H1 (cell line): ENCODE measurements around the gene IPO11. TPM values are rescaled to one million over a fixed set of nuclear protein-coding genes. Genes with fewer than 3 reads are reported as not detected.

Source experiments
- CTCF ChIA-PET: fragments of 300-600 bp; sonication (Branson Sonifier 250); formaldehyde crosslinking; loops from one replicate; lab custom pipeline; 2021; ENCODE audit not compliant: partially characterized antibody; lab: Charles Lee
- POLR2A ChIA-PET: fragments of 300-600 bp; sonication (Branson Sonifier 250); formaldehyde crosslinking; loops from one replicate; lab custom pipeline; 2021; ENCODE audit warnings: inconsistent platforms; ENCODE audit not compliant: partially characterized antibody; lab: Charles Lee
- DNase-seq, 2 experiments: peaks; one replicate each; pipeline versions ENCODE4 v3.0.0 to v3.0.0-alpha.2; 2010 to 2022; ENCODE audit warnings: low spot score in 2 of 2, low read depth in 1 of 2, mixed read lengths in 1 of 2
- FAIRE-seq: peaks from 2 replicates; lab custom pipeline; 2011; peaks lifted over from hg19 to GRCh38; lab: Jason Lieb, UNC
- H2AFZ ChIP-seq: 2 replicates; pipeline ENCODE4 v1.8.1; 2012; ENCODE audit warnings: low read length, inconsistent platforms
- H2AK5ac ChIP-seq: 2 replicates; pipeline ENCODE4 v1.6.1; 2013; ENCODE audit warnings: low read depth, low read length
- H2BK120ac ChIP-seq: replicated peaks from 2 replicates; pipeline ENCODE3; 2013; ENCODE audit warnings: low read depth, low read length, inconsistent platforms
- H2BK12ac ChIP-seq: 2 replicates; pipeline ENCODE4 v1.6.1; 2013; ENCODE audit warnings: low read depth, low read length
- H2BK15ac ChIP-seq: 2 replicates; pipeline ENCODE4 v1.6.1; 2013; ENCODE audit warnings: low read length
- H2BK20ac ChIP-seq: 2 replicates; pipeline ENCODE4 v1.6.1; 2013; ENCODE audit warnings: low read length
- H2BK5ac ChIP-seq: 2 replicates; pipeline ENCODE4 v1.6.1; 2013; ENCODE audit warnings: low read depth, low read length
- H3K14ac ChIP-seq: 2 replicates; pipeline ENCODE4 v1.6.1; 2013; ENCODE audit warnings: inconsistent platforms; ENCODE audit not compliant: insufficient read length
- H3K18ac ChIP-seq: 2 replicates; pipeline ENCODE4 v1.6.1; 2013; ENCODE audit warnings: low read length; ENCODE audit errors: extremely low read depth
- H3K23ac ChIP-seq: 2 replicates; pipeline ENCODE4 v1.6.1; 2013; ENCODE audit warnings: inconsistent platforms; ENCODE audit not compliant: insufficient read length
- H3K23me2 ChIP-seq: 2 replicates; pipeline ENCODE4 v1.6.1; 2013; ENCODE audit warnings: low read depth, low read length
- H3K27ac ChIP-seq: 2 replicates; pipeline ENCODE4 v1.6.1; 2011; ENCODE audit warnings: low read depth, low read length, inconsistent platforms
- H3K27me3 ChIP-seq, 4 experiments: replicated peaks in 1 of 4; 1 replicate in 1 of 4; 2 replicates in 3 of 4; pipeline versions ENCODE4 v1.6.1 to v1.8.1; 2011 to 2013; ENCODE audit warnings: low read length in 3 of 4, mild to moderate bottlenecking in 3 of 4, inconsistent platforms in 2 of 4, mixed read lengths in 2 of 4, moderate library complexity in 1 of 4; ENCODE audit not compliant: control insufficient read depth in 3 of 4, insufficient read depth in 3 of 4; ENCODE audit errors: extremely low read depth in 1 of 4
- H3K36me3 ChIP-seq, 4 experiments: 2 replicates each; pipeline versions ENCODE4 v1.6.1 to v1.8.1; 2011 to 2013; ENCODE audit warnings: mild to moderate bottlenecking in 4 of 4, low read length in 3 of 4, moderate library complexity in 2 of 4, control low read depth in 1 of 4, inconsistent platforms in 1 of 4; ENCODE audit not compliant: insufficient read depth in 4 of 4, control insufficient read depth in 2 of 4
- H3K4ac ChIP-seq: replicated peaks from 2 replicates; pipeline ENCODE3; 2013; ENCODE audit warnings: low read length, low read depth, mixed read lengths, inconsistent platforms; ENCODE audit not compliant: insufficient read length
- H3K4me1 ChIP-seq, 4 experiments: replicated peaks in 1 of 4; 1 replicate in 1 of 4; 2 replicates in 3 of 4; pipeline versions ENCODE4 v1.6.1 to v1.8.1; 2011 to 2013; ENCODE audit warnings: low read length in 3 of 4, inconsistent platforms in 2 of 4, mixed read lengths in 1 of 4; ENCODE audit not compliant: insufficient read depth in 4 of 4, control insufficient read depth in 3 of 4
- H3K4me2 ChIP-seq, 2 experiments: 2 replicates each; pipeline versions ENCODE4 v1.6.1 to v1.8.1; 2011 to 2013; ENCODE audit warnings: low read depth in 2 of 2, low read length in 2 of 2, control low read depth in 1 of 2, inconsistent platforms in 1 of 2, mild to moderate bottlenecking in 1 of 2; ENCODE audit not compliant: insufficient read depth in 1 of 2
- H3K4me3 ChIP-seq, 4 experiments: fragments of 200-600, 300-600 bp in 1 of 4; sonication (generic), shearing (Covaris generic), sonication (Bioruptor Twin) in 1 of 4; 2 replicates each; pipeline versions ENCODE4 v1.5.1 to v1.8.1; 2011 to 2016; ENCODE audit warnings: low read length in 4 of 4, low read depth in 3 of 4, control low read depth in 2 of 4, inconsistent platforms in 2 of 4, mild to moderate bottlenecking in 2 of 4, mixed read lengths in 1 of 4, moderate library complexity in 1 of 4; ENCODE audit not compliant: insufficient read depth in 2 of 4; ENCODE audit errors: extremely low read depth in 1 of 4
- H3K56ac ChIP-seq: replicated peaks from 2 replicates; pipeline ENCODE3; 2013; ENCODE audit warnings: low read depth, mild to moderate bottlenecking, mixed read lengths, low read length, inconsistent platforms; ENCODE audit not compliant: insufficient read length
- H3K79me1 ChIP-seq: 2 replicates; pipeline ENCODE4 v1.6.1; 2013; ENCODE audit warnings: low read depth, low read length, control low read depth
- H3K79me2 ChIP-seq, 2 experiments: 2 replicates each; pipeline versions ENCODE4 v1.6.1 to v1.8.1; 2012 to 2013; ENCODE audit warnings: low read length in 2 of 2, mild to moderate bottlenecking in 2 of 2, inconsistent platforms in 1 of 2; ENCODE audit not compliant: insufficient read depth in 2 of 2, control insufficient read depth in 1 of 2
- H3K9ac ChIP-seq, 4 experiments: replicated peaks in 1 of 4; 1 replicate in 1 of 4; 2 replicates in 3 of 4; pipeline versions ENCODE4 v1.6.1 to v1.8.1; 2011 to 2013; ENCODE audit warnings: low read depth in 3 of 4, low read length in 3 of 4, control low read depth in 2 of 4, mild to moderate bottlenecking in 2 of 4, moderate library complexity in 2 of 4, inconsistent platforms in 1 of 4; ENCODE audit errors: extremely low read depth in 1 of 4
- H3K9me3 ChIP-seq, 2 experiments: 2 replicates each; pipeline versions ENCODE4 v1.6.1 to v1.8.1; 2012 to 2013; ENCODE audit warnings: mild to moderate bottlenecking in 2 of 2, moderate library complexity in 2 of 2, control low read depth in 1 of 2, inconsistent platforms in 1 of 2, low read depth in 1 of 2, low read length in 1 of 2, mixed read lengths in 1 of 2; ENCODE audit not compliant: insufficient read depth in 2 of 2
- H4K20me1 ChIP-seq, 2 experiments: replicated peaks in 1 of 2; 2 replicates each; pipeline versions ENCODE3 to v1.8.1; 2011 to 2013; ENCODE audit warnings: inconsistent platforms in 2 of 2, low read length in 2 of 2, mild to moderate bottlenecking in 1 of 2; ENCODE audit not compliant: insufficient read depth in 2 of 2, control insufficient read depth in 1 of 2
- H4K5ac ChIP-seq: 2 replicates; pipeline ENCODE4 v1.6.1; 2013; ENCODE audit warnings: low read length, low read depth, mixed read lengths, inconsistent platforms; ENCODE audit not compliant: insufficient read length
- H4K8ac ChIP-seq: 2 replicates; pipeline ENCODE4 v1.8.0; 2013; ENCODE audit warnings: mild to moderate bottlenecking, moderate library complexity, low read length, inconsistent platforms; ENCODE audit not compliant: insufficient read depth; ENCODE audit errors: extremely low read depth
- H4K91ac ChIP-seq: replicated peaks from 2 replicates; pipeline ENCODE3; 2013; ENCODE audit warnings: low read length, mixed read lengths, inconsistent platforms; ENCODE audit not compliant: insufficient read length
- GTF2F1 ChIP-seq: IDR thresholded peaks from 2 replicates; pipeline ENCODE4 v1.6.1; 2012; ENCODE audit warnings: low read depth, low read length, improper control_type of control experiment, borderline replicate concordance
- SP2 ChIP-seq: IDR thresholded peaks from 2 replicates; pipeline ENCODE4 v1.6.1; 2012; ENCODE audit warnings: mild to moderate bottlenecking, low read length, inconsistent platforms
- WGBS, 2 experiments: shearing (Covaris generic) in 1 of 2; methylation state at CpG; one replicate each; pipeline versions ENCODE4 v1.1.6 to v1.1.7; 2013 to 2015; ENCODE audit warnings: low lambda C conversion rate in 2 of 2, mixed read lengths in 2 of 2, inconsistent platforms in 1 of 2, low coverage in 1 of 2, missing lambda C conversion rate in 1 of 2; ENCODE audit not compliant: insufficient replicate concordance in 2 of 2, insufficient coverage in 1 of 2, insufficient read length in 1 of 2; ENCODE audit errors: extremely low coverage in 1 of 2, missing lambda C conversion rate in 1 of 2; 5-methylcytosine and 5-hydroxymethylcytosine counted together
- polyA plus RNA-seq, 7 experiments: library from polyadenylated mRNA; depleted of rRNA in 3 of 7; stranded (reverse) in 5 of 7; unstranded in 2 of 7; fragments of >200 nt in 5 of 7; fragments of 200-250 nt in 2 of 7; gene quantifications; 1 replicate in 5 of 7; 2 replicates in 1 of 7; 4 replicates in 1 of 7; pipeline versions ENCODE4 v1.2.1 to v1.2.3, GENCODE V29; 2011 to 2013; ENCODE audit warnings: missing spikeins in 2 of 7, mixed read lengths in 2 of 7
- total RNA-seq: library from RNA; stranded (reverse); fragmentation: NEBNext Ultra II Directional; extraction: Animal tissue kit (Norgen Biotek cat#: 25700); gene quantifications from 2 replicates; pipeline ENCODE4 v1.2.1, GENCODE V29; 2021

The IPO11 gene
- total and polyA plus RNA-seq, 2 of the 8 experiments (the other 6 are each of a cell fraction or from before 2014, with no cell fraction given) = 23.6 to 64.4 TPM

GRCh38 chr5:62424763-62425162, 12.2 kb downstream of the IPO11 start:
- H2AK5ac ChIP-seq = no peak overlapping the region
- H3K27me3 ChIP-seq = no peaks in the 10 kb centered on the region
- H3K79me1 ChIP-seq = peaks cover 6% of the 10 kb centered on the region
- H3K36me3 ChIP-seq = no peaks in the 10 kb centered on the region
- no peak overlapping the region for H2BK5ac ChIP-seq
- no peak overlapping the region for H3K23ac ChIP-seq
- H2AFZ ChIP-seq = no peak overlapping the region
- ChIA-PET CTCF (no interaction called here), POLR2A (no interaction called here)
- H4K5ac ChIP-seq = no peak overlapping the region
- no peak overlapping the region for H3K27ac ChIP-seq
- H3K9ac ChIP-seq = no peak overlapping the region
- 100% methylated on average over 1 of the region's 1 CpG; no CpG with 5 or more reads in 1 of the 2 experiments for WGBS, 2 experiments
- no peak overlapping the region for H3K4me2 ChIP-seq
- no peak overlapping the region for H2BK12ac ChIP-seq
- peaks cover 3 to 81% of the 10 kb centered on the region in 2 experiments for H3K79me2 ChIP-seq
- H3K9me3 ChIP-seq = no peaks in the 10 kb centered on the region
- no peak overlapping the region for H2BK15ac ChIP-seq
- H2BK120ac ChIP-seq = no peak overlapping the region
- H3K18ac ChIP-seq = no peak overlapping the region
- H3K14ac ChIP-seq = no peak overlapping the region
- no peak overlapping the region for H2BK20ac ChIP-seq
- no peaks in the 10 kb centered on the region for H3K4me1 ChIP-seq
- DNase-seq (no peak), FAIRE-seq (no peak)
- no peak overlapping the region for H4K91ac ChIP-seq
- no peak overlapping the region for H3K4ac ChIP-seq
- no peak overlapping the region for H4K8ac ChIP-seq
- H3K23me2 ChIP-seq = no peaks in the 10 kb centered on the region
- H3K56ac ChIP-seq = no peak overlapping the region
- H4K20me1 ChIP-seq = peaks cover 0 to 4% of the 10 kb centered on the region in 2 experiments
- no peak overlapping the region for H3K4me3 ChIP-seq
- TF ChIP-seq SP2 (no peak), GTF2F1 (no peak)
